Stimulated activated CD8-positive, alpha-beta memory T cell treated with anti-CD3 and anti-CD28 coated beads, Interleukin-4, amount 100 ng/mL, for 48 hours (primary cell): ENCODE results near the gene ZBTB7B.
A peak's percentile ranks its signal among the peaks of the same experiment; 100 is the strongest.

Experiments
- DNase-seq: peaks from one replicate; pipeline ENCODE4 v3.0.0-alpha.2; 2020

The ZBTB7B gene

DNA sequence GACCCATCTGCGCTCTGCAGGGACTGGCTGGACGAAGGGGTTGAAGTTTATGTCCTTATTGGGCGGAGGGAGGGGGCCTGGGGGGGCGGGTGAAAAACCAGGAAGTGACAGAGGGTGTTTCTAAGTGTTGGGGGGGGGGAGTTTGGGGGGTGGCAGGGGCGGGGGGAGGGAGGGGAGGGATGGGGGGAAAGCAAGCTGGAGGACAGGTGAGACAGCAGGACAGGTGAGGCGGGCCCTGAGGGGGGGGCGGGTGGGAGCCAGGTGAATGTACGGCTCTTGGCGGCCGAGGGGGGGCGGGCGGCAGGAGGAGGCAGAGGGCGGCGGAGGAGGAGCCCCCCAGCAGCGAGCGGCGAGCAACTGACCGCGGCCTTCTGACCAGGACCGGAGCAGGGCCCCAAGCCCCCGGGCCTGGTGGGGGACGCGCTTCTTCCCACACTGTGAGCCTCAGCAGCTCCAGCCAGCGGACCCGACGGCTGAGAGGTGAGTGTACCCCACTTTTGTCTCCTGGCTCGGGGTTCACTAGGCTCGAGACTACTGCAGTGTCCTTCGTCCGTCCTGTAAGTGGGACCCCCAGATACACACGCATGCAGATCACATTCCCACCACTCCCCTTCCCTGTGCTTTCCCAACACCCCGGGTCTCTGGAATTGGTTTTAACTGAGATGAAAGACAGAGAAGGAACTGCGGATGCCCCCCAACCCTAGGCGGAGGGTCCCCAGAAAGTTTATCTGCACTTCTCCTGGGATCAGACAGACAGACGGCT is at the start of gene ZBTB7B:
Gene ZBTB7B (plus strand): TSS at position 339 of the 763 bp plus-strand sequence. CDS start 11,859 bp downstream, outside the sequence.
- DNase-seq: no peak

DNA sequence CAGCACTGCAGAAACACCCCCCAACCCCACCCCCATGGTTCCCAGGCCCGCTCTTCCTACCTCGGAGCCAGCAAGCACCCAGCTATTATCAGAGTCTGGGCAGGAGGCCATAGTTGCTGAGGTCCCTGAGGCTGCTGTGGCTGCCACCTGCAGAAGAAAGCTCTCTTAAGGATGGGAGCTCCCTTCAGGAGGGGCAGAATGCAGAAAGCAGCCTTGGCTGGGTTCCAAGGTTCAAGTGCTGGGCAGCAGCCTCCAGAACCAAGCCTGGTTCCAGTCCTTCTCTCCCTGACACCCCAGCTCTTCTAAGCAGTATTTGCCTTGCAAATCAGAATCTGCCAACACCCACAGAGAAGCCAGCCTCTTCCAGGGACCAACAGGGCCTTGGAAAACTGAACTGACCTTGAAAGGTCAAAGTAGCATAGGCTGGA is 49.0 kb upstream of the ZBTB7B start:
- DNase-seq: no peak

DNA sequence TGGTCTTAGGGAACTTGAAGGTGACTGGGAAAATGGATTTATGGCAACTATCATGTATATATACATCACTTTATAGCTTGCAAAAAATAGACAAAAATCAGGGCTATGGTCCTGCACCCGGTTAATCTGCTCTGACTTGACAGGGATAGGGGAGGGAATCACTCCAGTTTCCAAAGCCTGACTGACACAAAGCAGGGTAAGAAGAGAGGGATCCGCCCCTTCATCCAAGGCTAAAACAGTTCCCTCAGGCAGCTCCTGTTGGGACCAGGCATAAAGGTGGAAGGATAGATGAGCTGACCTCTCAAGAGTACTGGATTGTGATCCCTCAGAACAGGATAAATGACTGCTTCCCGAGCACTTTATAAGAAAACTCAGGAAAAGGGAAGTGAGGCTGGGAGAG is 48.1 kb upstream of the ZBTB7B start:
- no peak for DNase-seq

DNA sequence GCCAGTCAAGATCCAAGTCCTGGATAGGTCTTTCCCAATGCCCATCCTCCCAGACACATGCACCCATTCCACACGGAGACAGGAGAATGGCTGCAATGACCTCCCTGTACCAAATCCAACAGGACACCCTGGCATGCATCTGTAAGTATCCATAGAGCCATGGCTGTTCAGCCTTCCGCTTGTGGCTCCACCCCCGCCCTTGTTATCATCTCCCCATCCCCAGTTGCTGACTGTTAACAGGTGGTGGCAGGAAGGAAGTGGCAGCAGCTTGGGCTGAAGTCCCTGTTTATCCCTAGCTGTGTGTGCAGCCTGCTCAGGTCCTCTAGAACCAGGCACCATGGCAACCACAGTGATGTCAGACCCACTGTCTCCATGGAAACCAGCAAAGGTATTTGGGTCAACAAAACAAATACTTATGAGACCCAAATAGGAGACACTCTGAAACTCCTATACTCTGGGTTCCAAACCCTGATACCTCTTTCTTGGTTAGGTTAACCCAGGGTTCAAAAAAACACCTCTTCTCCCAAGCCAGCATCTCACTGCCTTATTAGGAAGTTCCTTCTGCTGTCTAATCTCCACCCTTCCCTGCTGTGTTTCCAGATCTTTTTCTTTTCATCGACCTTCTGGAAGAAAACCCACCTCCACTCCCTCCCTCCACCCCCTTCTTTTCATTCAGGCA is 47.4 kb upstream of the ZBTB7B start:
- DNase-seq: peak; percentile 85

DNA sequence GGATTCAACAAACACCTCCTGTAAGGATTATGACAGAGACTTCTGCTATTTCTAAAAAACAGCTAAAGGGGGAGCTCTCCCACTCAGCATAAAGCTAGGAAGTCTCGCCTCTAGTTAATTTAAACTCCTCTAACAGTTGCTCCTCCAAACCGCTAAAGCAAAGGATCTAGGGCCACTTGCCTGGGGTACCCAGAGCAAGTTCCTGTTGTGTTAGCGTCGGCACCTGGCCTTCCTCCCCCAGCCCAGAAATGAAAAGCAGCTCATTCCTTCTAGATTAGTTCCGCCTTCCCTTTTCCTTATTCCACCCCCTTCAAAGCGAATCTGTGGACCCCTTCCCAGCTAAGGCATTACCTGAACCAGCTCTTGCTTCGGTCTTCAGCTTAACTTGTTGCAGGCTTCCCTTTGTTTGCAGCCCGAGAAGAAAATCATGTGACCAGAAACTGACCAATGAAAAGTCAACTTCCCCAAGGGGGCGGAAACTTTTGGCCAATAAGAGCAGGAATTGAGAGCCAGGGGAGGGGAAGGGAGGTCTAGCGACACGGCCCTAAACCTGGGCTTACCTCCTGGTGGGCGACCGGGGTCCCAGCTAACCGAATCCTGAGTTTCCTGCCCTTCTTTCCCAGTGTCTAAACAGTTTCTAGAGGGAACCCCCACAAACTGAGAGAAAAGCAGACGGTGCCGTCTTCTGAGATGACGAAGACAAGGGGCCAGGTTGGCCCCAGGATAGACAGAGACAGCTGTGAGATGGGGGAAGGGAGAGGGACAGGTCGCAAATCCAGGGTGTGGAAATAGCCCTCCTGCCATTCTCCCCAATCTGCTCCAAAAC is 46.7 kb upstream of the ZBTB7B start, which contains the start of gene PBXIP1:
Gene PBXIP1 (minus strand): TSS at position 382 of the 826 bp plus-strand sequence. CDS start 2,378 bp downstream, outside the sequence.
- peak; percentile 83 for DNase-seq

DNA sequence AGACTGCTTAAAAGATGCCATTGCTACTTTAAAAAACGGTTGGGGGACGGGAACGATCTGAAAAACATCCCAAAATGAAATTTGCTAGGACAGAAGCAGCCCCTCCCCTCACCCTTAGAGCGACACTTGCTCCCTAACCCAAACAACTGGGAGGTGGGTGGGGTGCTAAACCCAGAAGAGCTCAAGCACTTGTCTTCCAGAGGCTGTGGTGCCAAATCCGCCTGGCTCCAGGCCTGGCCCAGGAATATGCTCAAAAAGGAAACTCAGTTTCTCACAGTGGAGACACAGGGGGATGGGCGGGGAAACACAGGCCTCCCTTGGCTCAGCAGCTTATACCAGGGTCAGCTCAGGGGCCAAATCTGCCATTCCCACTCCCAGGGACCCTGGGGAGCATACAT is 46.1 kb upstream of the ZBTB7B start:
- no peak for DNase-seq

DNA sequence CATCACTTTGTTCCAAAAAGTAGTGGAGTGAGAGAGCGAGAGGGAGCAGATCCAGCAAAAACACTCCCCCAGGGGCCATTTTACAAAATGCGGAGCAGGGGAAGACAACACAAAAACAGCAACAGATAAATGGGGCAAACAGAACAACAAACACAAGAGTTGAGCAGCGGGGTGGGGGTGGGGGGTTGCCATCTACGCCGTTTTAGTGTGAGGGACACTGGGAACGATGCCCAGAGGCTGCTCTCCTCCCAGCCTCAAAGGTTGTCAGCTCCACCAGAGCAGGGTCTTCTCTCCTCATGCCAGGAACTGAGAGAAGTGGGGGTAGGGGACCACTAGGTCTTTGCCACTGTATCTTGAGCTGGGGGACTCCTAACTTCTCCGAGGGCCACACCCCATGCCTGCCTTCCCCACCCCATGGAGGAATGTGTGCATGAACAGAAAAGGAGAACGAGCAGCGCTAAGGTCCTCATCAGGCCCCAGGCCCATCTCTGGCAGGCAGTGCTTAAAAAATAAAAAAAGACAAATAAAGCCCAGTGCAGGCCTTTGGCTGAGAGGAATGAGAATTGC is 45.4 kb upstream of the ZBTB7B start:
- no peak for DNase-seq

DNA sequence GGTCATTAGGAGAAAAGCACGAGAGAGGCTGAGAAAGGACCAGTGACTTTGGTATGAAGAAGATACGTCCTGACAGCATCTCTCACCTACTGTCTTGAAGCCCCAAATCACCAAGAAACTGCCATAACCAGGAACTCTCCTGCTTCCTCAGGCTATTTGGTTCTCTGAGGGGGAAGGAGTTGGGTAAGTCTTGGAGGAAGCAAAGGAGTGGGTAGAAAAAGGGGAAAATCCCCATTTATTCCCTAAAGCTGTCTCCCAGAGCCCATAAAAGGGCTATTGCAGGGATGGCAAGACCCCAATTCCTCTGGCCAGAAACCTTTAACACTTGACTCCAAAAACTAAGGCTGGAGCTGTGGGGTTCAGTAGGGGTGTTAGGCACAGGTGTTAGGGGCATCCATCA is 44.6 kb upstream of the ZBTB7B start:
- DNase-seq: no peak

DNA sequence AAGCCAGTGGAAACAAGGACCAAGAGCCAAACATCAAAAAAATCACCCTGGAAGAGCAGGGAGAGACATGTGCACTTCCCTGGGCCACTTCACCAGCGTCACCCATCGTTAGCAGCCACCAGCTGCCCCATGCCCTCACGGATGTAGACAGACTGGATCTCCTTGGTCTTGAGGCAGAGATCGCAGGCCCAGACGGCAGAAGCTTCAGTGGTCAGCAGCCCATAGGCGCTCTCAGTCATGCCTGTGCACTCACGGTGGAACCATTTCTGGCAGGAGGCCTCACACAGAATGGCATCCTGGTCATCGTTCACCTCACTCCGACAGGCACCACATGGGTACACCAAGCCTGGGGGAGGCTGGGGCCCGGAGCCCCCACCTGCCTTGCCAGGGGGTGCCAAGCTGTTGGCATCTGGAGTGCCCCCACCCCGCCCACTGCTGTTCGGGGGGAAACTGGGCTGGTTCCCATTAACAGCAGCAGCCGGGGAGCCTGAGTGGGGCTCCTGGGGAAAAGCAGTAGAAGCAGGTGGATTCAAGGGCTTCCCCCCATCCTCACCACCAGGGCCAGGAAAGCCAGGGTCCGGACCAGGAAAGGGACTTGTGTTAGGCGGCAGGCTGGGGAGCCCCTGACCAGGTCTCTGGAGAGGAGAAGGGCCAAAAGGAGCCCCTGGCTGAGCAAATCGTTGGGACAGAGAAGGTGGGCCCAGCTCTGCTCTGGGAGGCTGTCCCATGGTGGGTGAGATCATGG is 43.7 kb upstream of the ZBTB7B start:
- DNase-seq: no peak

DNA sequence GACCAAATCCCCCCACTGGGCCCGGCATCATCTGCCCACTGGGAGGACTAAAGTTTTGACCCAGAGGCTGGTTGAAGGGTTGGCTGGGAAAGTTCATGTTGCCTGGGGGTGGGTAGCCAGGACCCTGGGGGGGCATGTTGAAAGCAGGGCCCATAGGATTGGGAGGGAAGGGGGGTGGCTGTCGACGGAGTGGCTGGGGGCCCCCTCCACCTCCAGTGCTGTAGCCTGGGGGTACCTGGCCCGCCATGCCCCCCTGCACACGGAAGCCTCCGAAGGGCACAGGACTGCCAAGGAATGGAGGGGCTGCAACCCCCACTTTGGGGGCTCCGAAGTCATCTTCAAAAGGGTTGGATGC is 43.2 kb upstream of the ZBTB7B start:
- no peak for DNase-seq

DNA sequence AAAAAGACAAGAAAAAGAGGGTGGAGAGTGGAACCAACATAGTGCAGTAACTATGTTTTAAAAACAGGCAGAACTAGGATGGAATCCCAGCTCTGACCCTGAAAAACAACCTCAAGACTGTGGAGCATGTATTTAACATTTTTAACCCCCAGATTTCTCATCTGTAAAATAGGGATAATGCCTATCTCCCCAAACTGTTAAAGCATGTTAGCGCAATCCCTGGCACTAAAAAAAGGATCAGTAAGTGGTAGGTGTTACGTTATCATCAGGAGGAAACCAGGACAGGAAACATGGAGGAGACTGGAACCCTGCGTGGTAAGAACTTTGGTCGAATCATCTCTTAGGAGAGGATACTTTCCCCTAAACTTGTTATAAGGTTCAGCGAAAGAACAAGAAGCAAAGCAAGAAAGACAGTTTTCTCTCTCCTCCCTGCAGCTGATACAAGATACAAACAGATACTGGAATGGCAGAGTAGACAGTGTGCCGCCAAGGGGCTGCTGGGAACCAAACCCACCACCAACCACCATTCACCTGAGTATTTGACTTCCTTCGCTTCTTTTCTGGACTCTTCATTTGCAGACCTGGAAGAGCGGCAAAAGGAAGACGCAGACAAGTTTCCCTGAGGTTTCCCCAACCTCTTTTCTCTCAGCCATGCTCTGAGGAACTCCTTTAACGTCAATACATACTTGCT is 42.0 kb upstream of the ZBTB7B start:
- DNase-seq: no peak

DNA sequence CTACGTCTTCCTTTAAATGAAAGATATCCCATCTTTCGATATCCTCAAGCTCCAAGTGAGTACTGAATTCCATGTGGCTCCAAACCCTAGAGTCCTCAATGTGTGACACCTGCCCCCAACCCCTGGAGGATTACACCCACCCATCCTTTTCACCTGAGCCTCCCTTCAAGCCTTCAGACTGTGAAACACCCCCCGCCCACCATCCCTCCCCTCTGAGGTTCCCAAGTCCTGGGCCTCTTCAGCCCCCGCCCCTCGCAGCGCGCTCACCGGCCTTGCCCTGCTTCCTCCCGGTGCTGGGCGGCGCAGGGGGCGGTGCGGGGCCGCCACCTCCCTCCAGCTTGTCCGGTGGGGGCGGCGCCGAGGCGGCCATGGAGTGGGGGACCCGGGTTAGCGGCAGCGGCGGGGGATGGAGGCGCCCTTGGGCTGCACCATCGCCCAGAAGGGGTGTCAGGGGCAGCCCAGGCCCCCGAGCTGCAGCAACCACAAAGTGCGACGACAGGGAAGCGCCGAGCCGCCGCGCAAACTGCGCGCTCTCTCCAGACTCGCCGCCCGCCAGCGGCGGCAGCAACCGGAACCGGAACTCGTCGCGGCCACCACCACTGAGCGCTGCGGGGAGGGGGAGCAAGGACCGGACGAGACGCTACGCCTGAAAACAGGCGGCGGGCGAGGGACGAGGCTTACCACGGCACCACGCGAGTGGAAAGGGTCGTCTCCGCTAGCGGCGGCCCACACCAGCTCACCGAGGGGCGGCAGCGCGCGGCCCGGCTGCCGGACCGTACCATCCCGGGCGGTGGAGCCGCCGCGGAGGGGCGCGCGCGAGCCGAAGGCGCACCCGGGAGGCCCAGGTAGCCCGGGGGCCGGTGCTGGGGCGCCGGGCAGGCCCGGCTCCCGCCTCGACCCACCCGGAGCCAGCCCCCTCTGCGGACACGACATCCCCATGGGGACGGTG is 41.1 kb upstream of the ZBTB7B start, which contains the start of gene PYGO2:
Gene PYGO2 (minus strand): TSS at position 576 of the 949 bp plus-strand sequence. CDS start 206 bp downstream, at position 370.
- peak; percentile 88 for DNase-seq

DNA sequence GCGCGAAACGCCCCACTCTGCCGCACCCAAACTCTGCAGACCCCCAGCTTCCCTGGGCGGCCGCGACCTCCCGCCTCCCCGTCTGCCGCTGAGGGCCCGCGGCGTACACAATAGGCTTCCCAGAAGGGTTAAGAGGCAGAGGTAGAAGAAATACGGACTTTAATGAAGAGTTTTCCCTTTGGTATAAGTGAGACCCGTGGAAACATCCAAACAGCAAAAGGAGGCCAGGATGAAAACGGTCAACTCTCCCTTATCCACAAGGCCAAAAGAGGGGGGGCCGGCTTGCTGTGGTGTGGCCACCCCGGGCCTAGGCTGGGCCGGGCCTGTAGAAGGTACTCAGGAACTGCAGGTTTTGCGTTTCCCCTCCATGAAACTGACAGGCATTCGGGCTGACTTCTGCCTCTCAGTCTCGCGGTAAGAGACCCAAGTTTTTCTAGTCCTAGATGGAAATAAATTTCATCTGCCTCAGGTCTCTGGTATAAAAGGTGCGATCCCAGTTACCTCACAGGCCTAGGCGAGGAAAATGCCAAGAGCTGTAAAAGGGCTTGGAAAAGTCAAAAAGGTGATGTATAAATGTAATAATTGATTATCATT is 40.3 kb upstream of the ZBTB7B start:
- peak; percentile 48 for DNase-seq

DNA sequence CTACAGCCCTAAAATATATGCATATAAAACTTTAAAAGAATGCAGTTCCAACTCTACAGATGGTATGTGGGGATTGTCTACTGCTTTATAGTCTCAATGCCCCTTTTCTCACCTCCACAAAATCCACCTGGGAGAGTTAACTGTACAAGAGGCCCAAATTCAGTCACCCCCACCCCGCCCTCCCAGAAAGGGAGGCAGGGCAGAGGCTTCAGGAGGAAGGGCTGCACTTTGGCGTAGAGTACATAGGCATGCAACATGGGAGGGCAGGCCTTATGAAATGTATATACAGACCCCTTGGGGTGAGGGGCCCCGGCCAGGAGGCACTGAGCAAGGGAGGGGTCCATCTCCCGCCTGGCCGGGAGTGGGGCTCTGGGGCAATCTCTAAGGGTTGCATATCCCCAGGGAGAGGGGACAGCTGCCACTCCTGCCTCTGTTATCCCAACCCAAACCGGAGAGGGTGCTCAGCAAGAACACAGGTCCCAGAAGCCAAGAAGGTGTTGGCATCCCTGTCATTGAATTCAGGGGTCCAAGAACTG is 39.7 kb upstream of the ZBTB7B start:
- DNase-seq: no peak

DNA sequence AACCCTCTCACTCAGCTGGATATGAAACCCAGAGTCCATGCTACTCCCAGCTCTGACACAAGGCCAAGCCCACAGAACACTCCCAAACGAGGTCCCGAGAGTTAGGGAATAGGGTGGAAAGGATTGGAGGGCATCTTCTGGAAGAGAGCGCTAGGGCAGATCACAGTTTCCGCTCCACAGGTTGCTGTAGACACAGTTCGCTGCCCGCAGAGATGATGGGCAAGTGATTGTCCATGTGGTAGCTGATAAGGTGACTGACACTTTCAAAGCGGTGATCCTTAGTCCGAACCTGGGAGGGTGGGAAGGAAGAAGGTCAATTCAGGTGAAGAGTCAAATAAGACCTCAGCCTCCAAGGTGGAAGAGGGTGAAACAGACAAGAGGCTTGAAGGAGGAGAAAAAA is 39.0 kb upstream of the ZBTB7B start:
- DNase-seq: no peak

DNA sequence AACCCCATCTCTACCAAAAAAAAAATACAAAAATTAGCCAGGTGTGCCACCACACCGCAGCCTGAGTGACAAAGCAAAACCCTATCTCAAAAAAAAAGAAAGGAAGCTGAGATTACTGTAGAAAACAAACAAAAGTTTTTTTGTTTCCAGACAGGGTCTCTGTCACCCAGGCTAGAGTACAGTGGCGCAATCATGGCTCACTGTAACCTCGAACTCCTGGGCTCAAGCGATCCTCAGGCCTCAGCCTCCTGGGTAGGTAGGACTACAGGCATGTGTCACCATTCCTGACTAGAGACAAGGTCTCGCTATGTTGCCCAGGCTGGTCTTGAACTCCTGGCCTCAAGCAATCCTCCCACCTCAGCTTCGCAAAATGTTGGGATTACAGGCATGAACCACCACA is 38.2 kb upstream of the ZBTB7B start:
- DNase-seq: no peak

DNA sequence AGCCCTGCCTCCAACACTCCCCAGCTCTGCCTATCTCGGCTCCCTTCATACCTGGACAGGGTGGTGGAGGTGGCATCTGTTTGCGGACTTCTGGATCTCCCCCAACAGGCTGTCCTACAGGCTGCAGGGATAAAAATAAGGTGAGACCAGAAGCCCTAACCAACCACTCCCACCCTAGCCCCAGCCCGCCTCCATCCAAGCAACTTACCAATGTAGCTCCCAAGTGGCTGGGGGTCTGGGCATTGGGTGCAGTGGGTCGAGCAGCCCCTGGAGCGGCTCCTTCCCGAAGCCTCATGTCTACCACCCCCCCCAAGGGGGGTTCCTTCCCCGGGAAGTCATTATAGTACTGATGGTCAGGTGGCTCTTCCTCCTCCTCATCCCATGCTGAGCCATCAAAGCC is 36.5 kb upstream of the ZBTB7B start:
- DNase-seq: no peak

DNA sequence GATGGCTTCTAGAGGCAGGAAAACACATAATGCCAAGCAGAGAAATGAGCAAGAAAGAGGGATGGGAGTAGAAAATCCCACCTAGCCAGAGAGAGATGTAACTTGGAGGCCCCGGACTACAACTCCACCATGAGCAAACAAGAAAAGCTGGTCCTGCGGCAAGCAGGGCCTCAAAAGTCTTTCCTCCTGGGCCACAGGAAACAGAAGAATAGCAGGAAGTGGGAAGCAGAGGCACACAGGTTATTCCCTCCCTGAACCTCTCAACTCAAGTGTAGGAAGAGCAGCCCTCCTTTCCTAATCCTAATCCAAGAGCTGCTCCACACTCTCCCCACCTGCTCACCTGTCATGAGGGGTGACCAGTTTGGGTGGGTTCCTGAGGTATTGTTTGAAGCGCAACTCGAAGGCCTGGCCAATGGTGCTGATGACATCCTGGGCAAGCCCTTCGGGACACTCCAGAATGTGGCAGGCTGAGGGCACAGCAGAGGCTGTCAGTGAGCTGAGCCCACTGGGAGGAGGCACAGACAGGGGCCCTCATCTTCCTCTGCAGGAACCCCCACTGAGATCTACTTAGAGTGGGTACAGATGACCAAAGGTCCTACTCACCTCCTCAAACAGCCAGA is 35.2 kb upstream of the ZBTB7B start:
- no peak for DNase-seq

DNA sequence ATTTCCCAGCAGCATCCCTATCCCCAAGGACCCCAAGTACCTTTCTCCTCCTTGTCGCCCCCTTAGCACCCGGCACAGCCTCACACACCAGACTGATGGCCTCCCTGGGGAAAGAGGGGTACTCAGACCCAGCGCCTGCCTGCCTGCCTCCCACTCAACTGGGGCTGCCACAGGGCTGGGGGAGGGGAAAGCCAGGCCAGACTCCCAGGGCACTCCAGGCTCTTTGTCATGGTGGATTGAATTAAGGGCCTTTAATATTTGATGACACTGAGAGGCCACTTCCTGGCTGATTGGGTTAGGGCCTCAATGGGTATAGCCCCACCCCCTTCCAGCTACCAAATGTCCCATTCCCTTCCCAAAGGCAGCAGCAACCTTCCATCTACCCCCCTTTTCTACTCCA is 33.9 kb upstream of the ZBTB7B start:
- DNase-seq: no peak
